Measurements from ENCODE around the gene KCNK10.

The KCNK10 gene

GRCh38 chr14:88316521-88316920 lies 6.5 kb downstream of the KCNK10 start:
- DNase-seq = no peak

- DNase-seq = no peak
These were observed 10.8 kb downstream of the KCNK10 start for GRCh38 chr14:88312257-88312656.

GRCh38 chr14:88311780-88312179 lies 11.3 kb downstream of the KCNK10 start:
- no peak for DNase-seq

- DNase-seq = no peak
These were observed 12.6 kb downstream of the KCNK10 start for GRCh38 chr14:88310449-88310848.

- DNase-seq = no peak
These were observed 13.0 kb downstream of the KCNK10 start for GRCh38 chr14:88310021-88310420.

GRCh38 chr14:88305528-88306322 lies 17.3 kb downstream of the KCNK10 start:
- DNase-seq = no peak

GRCh38 chr14:88303041-88303440 lies 20.0 kb downstream of the KCNK10 start:
- DNase-seq = no peak

GRCh38 chr14:88301381-88301780 lies 21.7 kb downstream of the KCNK10 start:
- DNase-seq = no peak

- no peak for DNase-seq
These were observed 22.3 kb downstream of the KCNK10 start for GRCh38 chr14:88300817-88301216.

- no peak for DNase-seq
These were observed 23.1 kb downstream of the KCNK10 start for GRCh38 chr14:88299865-88300530.

GRCh38 chr14:88297306-88297705 lies 25.8 kb downstream of the KCNK10 start:
- DNase-seq = no peak

GRCh38 chr14:88296351-88296750 lies 26.7 kb downstream of the KCNK10 start:
- no peak for DNase-seq

GRCh38 chr14:88289996-88290395 lies 33.1 kb downstream of the KCNK10 start:
- no peak for DNase-seq

- DNase-seq = no peak
These were observed 33.8 kb downstream of the KCNK10 start for GRCh38 chr14:88289234-88289633.

- no peak for DNase-seq
These were observed 36.8 kb downstream of the KCNK10 start for GRCh38 chr14:88286309-88286708.

GRCh38 chr14:88281447-88281846 lies 41.6 kb downstream of the KCNK10 start:
- DNase-seq = no peak

- DNase-seq = no peak
These were observed 46.0 kb downstream of the KCNK10 start for GRCh38 chr14:88276923-88277596.

- DNase-seq = no peak
These were observed 50.4 kb downstream of the KCNK10 start for GRCh38 chr14:88272390-88273269.

- no peak for DNase-seq
These were observed 51.9 kb downstream of the KCNK10 start for GRCh38 chr14:88271205-88271604.

- DNase-seq = no peak
These were observed 52.3 kb downstream of the KCNK10 start for GRCh38 chr14:88270776-88271175.

- no peak for DNase-seq
These were observed 53.2 kb downstream of the KCNK10 start for GRCh38 chr14:88269806-88270420.

- no peak for DNase-seq
These were observed 56.6 kb downstream of the KCNK10 start for GRCh38 chr14:88266474-88266873.
